C4-2B (cell line): ENCODE data around the gene RELN.

Source experiments
- CTCF ChIP-seq: fragments of 450-650 bp; conservative IDR thresholded peaks from 2 replicates; pipeline ENCODE4 v1.5.1; 2017; ENCODE audit warnings: mild to moderate bottlenecking
- ZFX ChIP-seq: fragments of 450-650 bp; IDR thresholded peaks from 2 replicates; pipeline ENCODE4 v1.6.1; 2017

- no peak for TF ChIP-seq CTCF
- TF ChIP-seq ZFX, result no peak
Measured at GRCh38 chr7:103996639-103997038, 7.2 kb upstream of the RELN start.
